Muscle of leg (tissue), 11 donors: ENCODE measurements around the gene BMPR1A. TPM values are rescaled to one million over a fixed set of nuclear protein-coding genes. Genes with fewer than 3 reads are reported as not detected.
A peak's percentile ranks its signal among the peaks of the same experiment; 100 is the strongest.

ENCODE experiments used
- DNase-seq: peaks from one replicate; pipeline ENCODE4 v3.0.0; 2013
- H3K27ac ChIP-seq: one replicate; pipeline ENCODE4 v1.5.1; 2013; ENCODE audit warnings: mild to moderate bottlenecking, low read length, control low read depth
- H3K27me3 ChIP-seq: one replicate; pipeline ENCODE4 v1.6.1; 2013; ENCODE audit warnings: low read length; ENCODE audit not compliant: control insufficient read depth, insufficient read depth
- H3K36me3 ChIP-seq: one replicate; pipeline ENCODE4 v1.6.1; 2013; ENCODE audit warnings: low read length; ENCODE audit not compliant: control insufficient read depth, insufficient read depth
- H3K4me1 ChIP-seq: one replicate; pipeline ENCODE4 v1.6.1; 2013; ENCODE audit warnings: low read length; ENCODE audit not compliant: control insufficient read depth, insufficient read depth
- H3K4me3 ChIP-seq: one replicate; pipeline ENCODE4 v1.5.1; 2013; ENCODE audit warnings: low read length, control low read depth
- H3K9me3 ChIP-seq: replicated peaks from 2 replicates; pipeline ENCODE4 v1.6.1; 2013; ENCODE audit warnings: low read depth, low read length; ENCODE audit not compliant: control insufficient read depth
- WGBS: methylation state at CpG from one replicate; pipeline ENCODE4 v1.1.5; 2013; ENCODE audit warnings: missing lambda C conversion rate; ENCODE audit not compliant: insufficient coverage; 5-methylcytosine and 5-hydroxymethylcytosine counted together
- polyA plus RNA-seq, 8 donors: library from polyadenylated mRNA; unstranded; fragments of 120-200 nt; gene quantifications; one replicate each; pipeline versions ENCODE4 v1.2.1 to v1.2.3, GENCODE V29; 2013; ENCODE audit warnings: inconsistent platforms in 1 of 8, low replicate concordance in 1 of 8; ENCODE audit not compliant: insufficient read length in 8 of 8, insufficient read depth in 1 of 8
- total RNA-seq: library from RNA; stranded (reverse); fragments of 120-200 nt; gene quantifications from one replicate; pipeline ENCODE4 v1.2.4, GENCODE V29; 2013

BMPR1A gene
- total and polyA plus RNA-seq, 9 donors = 32.6 to 61.4 (median 46.6) TPM

- H3K27me3 ChIP-seq = peaks cover 11% of the 10 kb centered on the region
- DNase-seq = peak; percentile 77
- peak overlapping the region; percentile 57 for H3K4me3 ChIP-seq
- no peaks in the 10 kb centered on the region for H3K9me3 ChIP-seq
- H3K36me3 ChIP-seq = peaks cover 46% of the 10 kb centered on the region
- H3K4me1 ChIP-seq = peaks cover 75% of the 10 kb centered on the region
- WGBS = under 1% methylated on average over 78 of the region's 82 CpGs
- peak overlapping the region; percentile 96 for H3K27ac ChIP-seq
These were observed 44.7 kb upstream of the BMPR1A start for GRCh38 chr10:86711513-86712316.

GRCh38 chr10:86712317-86712707, 44.1 kb upstream of the BMPR1A start:
- Histone ChIP-seq H3K27me3 (peaks cover 11% of the 10 kb centered on the region), H3K27ac (peak overlapping the region; percentile 96), H3K4me3 (peak overlapping the region; percentile 57), H3K36me3 (peaks cover 42% of the 10 kb centered on the region), H3K4me1 (peaks cover 71% of the 10 kb centered on the region), H3K9me3 (no peaks in the 10 kb centered on the region)
- WGBS = 5% methylated on average over 6 of the region's 9 CpGs
- DNase-seq = peak; percentile 68

GRCh38 chr10:86715156-86715795, 41.1 kb upstream of the BMPR1A start:
- DNase-seq = no peak
- H3K27ac ChIP-seq = peak overlapping the region; percentile 62
- peaks cover 30% of the 10 kb centered on the region for H3K36me3 ChIP-seq
- no peaks in the 10 kb centered on the region for H3K9me3 ChIP-seq
- peaks cover 8% of the 10 kb centered on the region for H3K27me3 ChIP-seq
- H3K4me3 ChIP-seq = no peak overlapping the region
- H3K4me1 ChIP-seq = peaks cover 50% of the 10 kb centered on the region
- WGBS = 38% methylated on average over 5 of the region's 6 CpGs

GRCh38 chr10:86715836-86716235, 40.6 kb upstream of the BMPR1A start:
- Histone ChIP-seq H3K9me3 (no peaks in the 10 kb centered on the region), H3K27ac (peak overlapping the region; percentile 62), H3K4me3 (no peak overlapping the region), H3K27me3 (peaks cover 8% of the 10 kb centered on the region), H3K36me3 (peaks cover 26% of the 10 kb centered on the region), H3K4me1 (peaks cover 46% of the 10 kb centered on the region)
- 53% methylated on average over 2 of the region's 5 CpGs for WGBS
- peak; percentile 36 for DNase-seq

GRCh38 chr10:86716466-86716865, 40.0 kb upstream of the BMPR1A start:
- H3K4me1 ChIP-seq = peaks cover 44% of the 10 kb centered on the region
- no peaks in the 10 kb centered on the region for H3K9me3 ChIP-seq
- WGBS = 91% methylated on average over 12 of the region's 13 CpGs
- DNase-seq = no peak
- no peak overlapping the region for H3K4me3 ChIP-seq
- peak overlapping the region; percentile 10 for H3K27ac ChIP-seq
- H3K27me3 ChIP-seq = peaks cover 8% of the 10 kb centered on the region
- peaks cover 26% of the 10 kb centered on the region for H3K36me3 ChIP-seq

- 54% methylated on average over 2 of the region's 8 CpGs for WGBS
- no peak overlapping the region for H3K27ac ChIP-seq
These were observed 37.9 kb upstream of the BMPR1A start for GRCh38 chr10:86718556-86718955.

GRCh38 chr10:86721232-86721631, 35.2 kb upstream of the BMPR1A start:
- peaks cover 6% of the 10 kb centered on the region for H3K27me3 ChIP-seq
- DNase-seq = no peak
- H3K9me3 ChIP-seq = no peaks in the 10 kb centered on the region
- H3K27ac ChIP-seq = no peak overlapping the region
- H3K36me3 ChIP-seq = peaks cover 34% of the 10 kb centered on the region
- no peak overlapping the region for H3K4me3 ChIP-seq
- WGBS = 90% methylated on average over 3 of the region's 5 CpGs
- H3K4me1 ChIP-seq = peaks cover 14% of the 10 kb centered on the region

More at GRCh38 chr10:86718556-86718955, 37.9 kb upstream of the BMPR1A start:
- H3K9me3 ChIP-seq = no peaks in the 10 kb centered on the region
- H3K4me1 ChIP-seq = peaks cover 28% of the 10 kb centered on the region
- DNase-seq = no peak
- no peak overlapping the region for H3K4me3 ChIP-seq
- peaks cover 24% of the 10 kb centered on the region for H3K36me3 ChIP-seq
- peaks cover 6% of the 10 kb centered on the region for H3K27me3 ChIP-seq

- Histone ChIP-seq H3K27ac (no peak overlapping the region), H3K27me3 (peaks cover 5% of the 10 kb centered on the region), H3K4me1 (peaks cover 6% of the 10 kb centered on the region), H3K4me3 (no peak overlapping the region), H3K9me3 (no peaks in the 10 kb centered on the region), H3K36me3 (peaks cover 34% of the 10 kb centered on the region)
- 100% methylated on average over 1 of the region's 2 CpGs for WGBS
- no peak for DNase-seq
These were observed 33.4 kb upstream of the BMPR1A start for GRCh38 chr10:86723009-86723408.

GRCh38 chr10:86724445-86724844, 32.0 kb upstream of the BMPR1A start:
- no CpG with 5 or more reads among the region's 6 CpGs for WGBS
- Histone ChIP-seq H3K9me3 (no peaks in the 10 kb centered on the region), H3K27me3 (peaks cover 7% of the 10 kb centered on the region), H3K36me3 (peaks cover 27% of the 10 kb centered on the region), H3K4me1 (peaks cover 5% of the 10 kb centered on the region), H3K4me3 (no peak overlapping the region), H3K27ac (no peak overlapping the region)
- no peak for DNase-seq

- 84% methylated on average over 10 of the region's 14 CpGs for WGBS
- H3K36me3 ChIP-seq = peaks cover 30% of the 10 kb centered on the region
These were observed 30.3 kb upstream of the BMPR1A start for GRCh38 chr10:86725980-86726676.

More at GRCh38 chr10:86725980-86726676, 30.3 kb upstream of the BMPR1A start:
- no peak overlapping the region for H3K4me3 ChIP-seq
- H3K27ac ChIP-seq = peak overlapping the region; percentile 1
- peaks cover 18% of the 10 kb centered on the region for H3K4me1 ChIP-seq
- no peak for DNase-seq
- no peaks in the 10 kb centered on the region for H3K9me3 ChIP-seq
- peaks cover 9% of the 10 kb centered on the region for H3K27me3 ChIP-seq
